Measurements from ENCODE around the gene AHDC1.

AHDC1 gene

GRCh38 chr1:27634177-27634984, 30.4 kb upstream of the AHDC1 start:
- Mint-ChIP-seq H3K36me3 (ENCODE audit: low read depth) (no peaks in the 10 kb centered on the region), H3K27me3 (ENCODE audit: low read depth) (peaks cover 40% of the 10 kb centered on the region), H3K4me3 (peak overlapping the region; percentile 55 to 74 (median 66))

GRCh38 chr1:27633640-27634176, 29.8 kb upstream of the AHDC1 start:
- peak overlapping the region; percentile 59 to 62 (median 60) for H3K4me3 Mint-ChIP-seq
- no peak overlapping the region for H3K27ac Mint-ChIP-seq
- peaks cover 17% of the 10 kb centered on the region for H3K4me1 Mint-ChIP-seq
- no peak for TF ChIP-seq CTCF (IDR thresholded peaks at IDR 0.05; ENCODE audit: unreplicated experiment in 3 of 3)
- H3K27me3 Mint-ChIP-seq (ENCODE audit: low read depth), result peaks cover 40% of the 10 kb centered on the region
- no peaks in the 10 kb centered on the region for H3K9me3 Mint-ChIP-seq
- no peaks in the 10 kb centered on the region for H3K36me3 Mint-ChIP-seq (ENCODE audit: low read depth)

More at GRCh38 chr1:27634177-27634984, 30.4 kb upstream of the AHDC1 start:
- no peak for TF ChIP-seq CTCF (IDR thresholded peaks at IDR 0.05; ENCODE audit: unreplicated experiment in 3 of 3)
- H3K4me1 Mint-ChIP-seq, result peaks cover 10% of the 10 kb centered on the region
- H3K9me3 Mint-ChIP-seq, result no peaks in the 10 kb centered on the region
- H3K27ac Mint-ChIP-seq, result no peak overlapping the region

- H3K9me3 Mint-ChIP-seq, result no peaks in the 10 kb centered on the region
- peak overlapping the region in 1 of 3 experiments; percentile 62 for H3K4me3 Mint-ChIP-seq
- no peak overlapping the region for H3K27ac Mint-ChIP-seq
- peaks cover 19% of the 10 kb centered on the region for H3K4me1 Mint-ChIP-seq
- H3K36me3 Mint-ChIP-seq (ENCODE audit: low read depth), result no peaks in the 10 kb centered on the region
- TF ChIP-seq CTCF (IDR thresholded peaks at IDR 0.05; ENCODE audit: unreplicated experiment in 3 of 3), result no peak
- peaks cover 40% of the 10 kb centered on the region for H3K27me3 Mint-ChIP-seq (ENCODE audit: low read depth)
Measured at GRCh38 chr1:27633298-27633610, 29.3 kb upstream of the AHDC1 start.

GRCh38 chr1:27632387-27633297, 28.7 kb upstream of the AHDC1 start:
- H3K27ac Mint-ChIP-seq, result no peak overlapping the region
- peaks cover 19% of the 10 kb centered on the region for H3K4me1 Mint-ChIP-seq
- no peaks in the 10 kb centered on the region for H3K9me3 Mint-ChIP-seq
- H3K27me3 Mint-ChIP-seq (ENCODE audit: low read depth), result peaks cover 40% of the 10 kb centered on the region
- peak overlapping the region in 2 of 3 experiments; percentile 48 to 58 for H3K4me3 Mint-ChIP-seq
- H3K36me3 Mint-ChIP-seq (ENCODE audit: low read depth), result no peaks in the 10 kb centered on the region
- no peak for TF ChIP-seq CTCF (IDR thresholded peaks at IDR 0.05; ENCODE audit: unreplicated experiment in 3 of 3)

GRCh38 chr1:27630859-27631491, 27.0 kb upstream of the AHDC1 start:
- TF ChIP-seq CTCF (IDR thresholded peaks at IDR 0.05; ENCODE audit: unreplicated experiment in 3 of 3), result no peak
- Mint-ChIP-seq H3K4me1 (peaks cover 19% of the 10 kb centered on the region), H3K27ac (peak overlapping the region; percentile 15 to 47 (median 38)), H3K9me3 (no peaks in the 10 kb centered on the region), H3K27me3 (ENCODE audit: low read depth) (peaks cover 40% of the 10 kb centered on the region), H3K4me3 (no peak overlapping the region), H3K36me3 (ENCODE audit: low read depth) (no peaks in the 10 kb centered on the region)
